Fibroblast of skin of abdomen (primary cell): ENCODE measurements around the gene IRF7. TPM values are rescaled to one million over a fixed set of nuclear protein-coding genes. Genes with fewer than 3 reads are reported as not detected.
A peak's percentile ranks its signal among the peaks of the same experiment; 100 is the strongest.
"Not testable (repeated sequence)": the region's sequence is repeated elsewhere in the genome, so short reads cannot be mapped to it uniquely, and the experiment has no call there.

Source experiments
- DNase-seq: peaks from one replicate; pipeline ENCODE4 v3.0.0-alpha.2; 2013
- polyA plus RNA-seq, 2 experiments: library from polyadenylated mRNA; unstranded; fragments of 120-200 nt; gene quantifications; one replicate each; pipeline ENCODE4 v1.2.1, GENCODE V29; 2013; ENCODE audit not compliant: insufficient read length in 2 of 2

Gene IRF7
- polyA plus RNA-seq (2013, experiment 1 of 2; ENCODE audit: insufficient read length) = 6.1 TPM
- 7.0 TPM for polyA plus RNA-seq (2013, experiment 2 of 2; ENCODE audit: insufficient read length)

DNA sequence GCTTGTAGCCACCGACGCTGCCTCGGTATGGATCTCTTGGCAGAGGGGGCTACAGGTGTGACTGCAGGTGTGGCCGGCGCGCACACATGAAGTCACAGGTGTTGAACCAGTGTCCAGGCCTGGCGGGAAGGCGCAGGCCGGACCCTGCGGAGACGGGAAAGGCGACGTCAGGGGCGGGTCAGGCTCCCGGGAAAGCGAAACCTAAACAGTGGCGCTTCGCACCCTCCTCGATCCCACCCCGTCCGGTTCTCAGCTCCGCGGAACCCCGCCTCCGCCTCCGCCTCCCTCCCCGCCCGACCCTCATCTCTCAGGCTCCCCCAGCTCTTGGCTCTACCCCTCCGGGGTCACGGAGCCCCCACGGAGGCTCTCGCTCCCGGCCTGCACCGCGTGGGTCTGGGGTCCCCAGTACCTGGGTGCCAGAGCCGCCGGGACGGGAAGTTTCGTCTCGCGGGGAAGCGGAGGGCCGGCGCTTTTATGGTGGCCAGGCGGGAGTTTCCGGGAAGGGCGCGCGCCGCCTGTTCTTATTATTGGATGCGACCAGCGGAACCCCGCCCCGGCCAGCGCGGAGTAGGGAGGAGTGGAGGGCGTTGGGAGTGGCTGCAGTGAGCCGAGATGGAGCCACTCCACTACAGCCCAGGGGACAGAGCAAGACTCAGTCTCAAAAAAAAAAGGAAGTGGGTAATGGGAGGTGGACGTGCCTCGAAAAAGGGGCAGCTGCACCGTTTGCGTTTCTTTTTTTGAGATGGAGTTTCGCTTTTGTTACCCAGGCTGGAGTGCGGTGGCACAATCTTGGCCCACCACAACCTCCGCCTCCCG lies at the start of gene IRF7:
Gene IRF7 (minus strand): TSS at position 447 of the 816 bp plus-strand sequence. CDS start 586 bp downstream, outside the sequence.
- peak; percentile 89 for DNase-seq

DNA sequence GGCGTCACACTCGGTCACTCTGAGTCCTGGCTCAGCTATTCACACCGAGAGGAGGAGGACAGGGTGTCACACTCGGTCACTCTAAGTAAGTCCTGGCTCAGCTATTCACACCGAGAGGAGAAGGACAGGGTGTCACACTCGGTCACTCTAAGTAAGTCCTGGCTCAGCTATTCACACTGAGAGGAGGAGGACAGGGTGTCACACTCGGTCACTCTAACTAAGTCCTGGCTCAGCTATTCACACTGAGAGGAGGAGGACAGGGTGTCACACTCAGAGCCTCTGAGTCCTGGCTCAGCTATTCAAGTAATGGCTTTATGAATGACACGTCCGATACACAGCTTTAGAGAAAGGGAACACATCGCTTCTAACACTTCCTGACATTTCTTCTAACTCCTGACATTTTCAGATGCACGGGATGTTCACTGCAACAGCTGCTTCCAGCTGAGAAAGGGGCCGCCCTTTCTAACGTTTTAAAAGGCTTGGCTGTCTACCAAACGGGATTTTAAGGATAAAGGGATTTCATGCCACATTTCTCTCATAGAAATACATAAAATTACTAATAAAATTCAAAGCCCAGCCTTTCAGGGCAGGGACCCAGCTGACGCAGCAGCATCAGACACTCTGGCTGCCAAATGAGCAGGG lies 49.4 kb upstream of the IRF7 start:
- DNase-seq = peak; percentile 10

DNA sequence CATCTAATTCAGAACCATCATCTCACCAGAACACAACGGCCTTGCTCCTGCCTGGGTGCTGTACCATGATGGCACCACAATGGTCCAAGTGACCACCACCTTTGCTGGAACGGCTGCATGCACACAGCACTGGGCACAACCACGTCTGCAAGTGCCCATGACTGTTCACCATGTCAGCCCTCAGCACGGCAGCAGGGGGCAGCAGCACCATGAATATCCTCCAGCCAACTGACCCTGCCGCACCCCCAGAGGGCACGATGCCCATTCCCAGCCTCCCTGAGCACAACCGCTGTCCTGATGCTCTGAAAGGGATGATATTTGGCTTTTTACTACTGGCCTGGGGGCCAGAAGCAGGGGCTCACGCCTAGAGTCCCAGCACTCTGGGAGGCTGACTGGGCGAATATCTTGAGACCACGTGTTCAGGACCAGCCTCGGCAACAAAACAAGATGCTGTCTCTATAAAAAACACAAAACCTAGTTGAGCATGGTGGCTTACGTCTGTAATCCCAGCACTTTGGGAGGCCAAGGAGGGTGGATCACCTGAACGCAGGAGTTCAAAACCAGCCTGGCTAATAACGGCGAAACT lies 47.0 kb upstream of the IRF7 start:
- DNase-seq = peak; percentile 29

DNA sequence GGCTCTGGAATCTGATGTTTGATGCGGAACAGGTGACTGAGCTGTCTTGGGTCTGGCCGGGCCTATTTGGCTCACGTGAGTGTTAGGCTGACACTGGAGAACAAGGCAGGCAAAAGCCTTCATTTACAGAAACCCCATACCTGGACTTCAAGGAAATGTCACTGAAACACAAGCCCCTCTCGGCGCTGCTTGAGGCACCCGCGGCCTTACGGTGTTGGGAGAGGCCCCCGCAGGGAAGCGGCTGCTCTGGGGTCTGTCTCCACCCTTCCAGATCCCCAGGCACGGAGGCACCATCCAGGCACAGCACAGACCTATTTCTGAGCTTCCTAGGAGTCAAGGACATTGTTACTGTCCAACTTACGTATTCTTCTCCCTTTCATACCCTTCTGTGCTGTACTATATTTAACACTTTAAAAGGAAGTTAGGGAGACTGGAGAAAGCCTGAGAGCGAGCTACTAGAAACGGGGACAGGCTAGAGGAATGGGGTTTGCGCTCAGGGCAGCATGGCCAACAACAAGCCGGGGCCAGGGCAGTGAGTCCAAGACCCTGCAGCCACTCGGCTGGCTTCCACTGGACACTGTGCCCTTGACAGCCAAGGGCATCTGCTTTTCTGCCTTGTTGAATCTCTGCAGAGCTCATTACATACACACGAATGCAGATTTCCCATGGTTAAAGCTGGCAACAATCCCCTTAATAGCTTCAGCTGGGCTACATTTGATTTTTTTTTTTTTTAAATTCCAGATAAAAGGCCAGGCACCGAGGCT lies 45.1 kb upstream of the IRF7 start:
- no peak for DNase-seq

DNA sequence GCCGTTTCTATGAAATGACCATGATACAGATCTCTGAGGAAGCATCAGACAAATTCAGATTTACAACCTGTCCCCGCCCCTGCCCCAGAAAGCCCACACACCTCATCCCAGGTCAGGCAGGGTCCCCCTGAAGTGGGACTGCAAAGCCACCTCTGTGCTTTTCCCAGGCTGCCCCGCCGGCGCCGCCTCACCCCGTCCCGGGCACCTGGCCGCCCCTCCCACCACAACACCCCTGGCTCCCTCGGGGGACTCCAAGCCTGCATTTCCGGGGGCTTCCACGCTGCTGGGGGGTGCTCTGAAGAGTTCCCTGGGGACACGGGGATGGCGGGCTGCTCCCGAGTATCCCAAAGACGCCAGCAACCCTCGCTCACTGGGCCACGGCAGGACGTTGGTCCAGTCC lies 44.5 kb upstream of the IRF7 start:
- no peak for DNase-seq

DNA sequence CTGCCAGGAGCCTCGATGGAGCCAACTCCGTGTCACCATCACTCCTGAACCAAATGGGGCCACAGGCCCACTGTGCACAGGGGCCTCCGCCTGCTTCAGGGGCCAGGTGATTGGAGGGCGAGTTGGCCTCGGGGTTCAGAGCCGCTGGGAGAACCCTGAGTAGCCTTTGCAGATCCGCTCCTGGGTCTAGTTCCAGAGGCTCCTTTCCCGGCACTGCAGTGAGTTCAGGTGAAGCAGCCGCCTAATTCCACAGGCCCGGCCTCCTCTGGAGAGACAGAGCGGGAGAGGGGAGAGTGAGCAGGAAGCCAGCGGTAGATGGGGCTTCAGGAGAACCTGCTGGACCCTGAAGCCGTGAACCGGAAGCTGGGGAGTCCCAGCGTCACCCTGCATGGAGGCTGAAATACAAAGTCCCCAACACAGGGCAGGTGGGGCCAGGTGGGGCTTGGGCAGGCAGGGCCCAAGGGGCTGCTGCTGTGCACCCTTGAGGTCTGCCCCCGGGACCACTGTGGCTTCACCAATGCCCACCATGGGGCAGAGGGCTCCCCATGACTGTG lies 43.9 kb upstream of the IRF7 start:
- no peak for DNase-seq

DNA sequence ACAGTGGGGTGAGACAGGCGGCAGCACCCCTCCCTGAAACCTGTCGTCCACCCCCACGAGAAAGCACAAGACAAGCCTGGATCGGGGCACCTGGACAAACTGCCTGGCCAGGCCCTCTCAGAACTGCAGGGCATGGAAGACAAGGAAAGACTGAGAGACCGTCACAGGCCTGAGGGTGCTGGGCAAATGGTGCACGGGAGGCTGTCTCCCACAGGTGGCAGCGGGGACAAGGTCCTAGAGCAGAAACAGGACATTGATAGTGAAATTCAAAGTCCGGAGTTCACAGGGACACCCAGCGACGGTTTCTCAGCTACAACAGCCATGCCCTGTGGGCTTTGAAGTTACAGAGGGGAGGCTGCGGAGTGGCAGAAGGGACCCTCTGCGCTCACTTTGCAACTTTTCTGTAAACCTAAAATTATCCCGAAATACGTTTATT lies 42.0 kb upstream of the IRF7 start:
- no peak for DNase-seq

DNA sequence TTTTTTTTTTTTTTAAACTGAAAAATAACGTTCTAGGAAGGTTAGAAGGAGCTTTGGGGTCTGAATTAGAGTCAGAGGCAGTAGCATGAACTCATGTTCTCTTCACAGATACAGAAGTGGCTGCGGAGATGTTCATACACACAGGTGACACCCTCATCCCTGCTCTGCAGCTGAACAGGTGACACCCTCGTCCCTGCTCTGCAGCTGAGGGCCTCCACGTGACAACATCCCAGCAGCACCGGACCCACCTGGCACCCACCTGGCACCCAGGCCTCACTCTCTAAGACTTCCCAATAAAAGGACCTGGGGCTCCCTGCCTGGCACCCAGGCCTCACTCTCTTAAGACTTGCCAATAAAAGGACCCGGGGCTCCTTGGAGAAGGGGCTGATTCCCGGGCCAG lies 41.1 kb upstream of the IRF7 start:
- no peak for DNase-seq

DNA sequence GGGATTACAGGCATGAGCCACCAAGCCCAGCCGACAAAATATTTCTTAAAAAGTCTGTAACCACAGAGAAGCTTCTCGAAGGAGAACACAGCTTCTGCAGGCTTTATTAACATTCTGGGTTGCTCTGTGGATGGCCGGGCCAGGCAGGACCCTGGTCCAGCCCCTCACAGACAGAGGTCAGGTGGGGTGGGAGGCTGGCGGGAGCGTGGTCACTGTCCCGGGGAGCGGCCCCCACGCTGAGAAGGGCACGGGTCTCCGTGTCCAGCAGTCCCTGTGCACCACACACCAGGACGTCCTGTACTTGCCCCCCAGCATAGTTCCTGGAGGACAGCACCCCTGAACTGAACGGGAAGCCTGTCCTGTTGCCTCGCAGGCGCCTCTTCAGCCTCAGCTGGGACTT lies 40.7 kb upstream of the IRF7 start:
- DNase-seq = no peak

DNA sequence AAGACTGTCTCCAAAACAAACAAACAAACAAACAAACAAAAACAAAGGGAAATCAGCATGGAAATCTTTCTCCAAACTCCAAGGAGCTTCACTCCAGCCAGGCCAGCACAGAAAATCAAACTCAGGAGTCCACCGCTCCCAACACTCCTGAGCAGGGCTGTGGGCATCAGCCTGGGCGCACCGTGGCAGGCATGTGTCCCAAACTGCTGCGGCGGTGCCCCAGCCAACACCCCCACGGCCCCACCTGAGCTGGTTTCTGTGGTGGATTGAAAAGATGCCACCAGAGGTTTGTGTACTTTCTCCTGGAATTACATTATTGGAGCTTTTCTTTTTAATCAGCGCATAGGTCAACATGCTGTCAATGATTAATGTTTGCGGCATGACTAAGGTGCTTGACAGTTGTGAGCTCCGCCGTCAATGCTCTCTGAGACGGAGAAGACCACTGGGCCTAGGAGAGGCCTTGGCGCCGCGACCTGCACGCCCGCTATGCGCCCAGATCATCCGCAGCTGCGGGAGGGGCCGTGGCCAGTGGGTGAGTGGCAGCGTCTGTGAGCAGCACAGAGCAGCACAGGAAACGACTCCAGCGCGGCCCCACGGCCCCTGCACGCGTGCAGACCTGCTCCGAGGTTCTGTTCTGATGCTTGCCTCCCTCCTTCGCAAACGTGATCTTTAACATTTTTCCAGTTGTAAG lies 39.4 kb upstream of the IRF7 start:
- no peak for DNase-seq

DNA sequence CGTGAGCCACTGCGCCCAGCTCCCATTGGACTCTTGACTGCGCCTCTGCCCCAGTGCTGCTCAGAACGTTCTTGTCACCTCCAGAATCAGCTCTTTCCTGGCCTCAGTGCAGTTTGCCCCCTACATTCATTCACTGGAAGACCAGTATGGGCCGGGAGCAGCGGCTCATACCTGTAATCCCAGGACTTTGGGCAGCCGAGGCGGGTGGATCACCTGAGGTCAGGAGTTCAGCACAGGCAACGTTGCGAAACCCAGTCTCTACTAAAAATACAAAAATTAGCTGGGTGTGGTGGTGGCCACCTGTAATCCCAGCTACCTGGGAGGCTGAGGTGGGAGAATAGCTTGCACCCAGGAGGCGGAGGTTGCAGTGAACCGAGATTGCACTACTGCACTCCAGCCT lies 38.7 kb upstream of the IRF7 start:
- not testable (repeated sequence) for DNase-seq

DNA sequence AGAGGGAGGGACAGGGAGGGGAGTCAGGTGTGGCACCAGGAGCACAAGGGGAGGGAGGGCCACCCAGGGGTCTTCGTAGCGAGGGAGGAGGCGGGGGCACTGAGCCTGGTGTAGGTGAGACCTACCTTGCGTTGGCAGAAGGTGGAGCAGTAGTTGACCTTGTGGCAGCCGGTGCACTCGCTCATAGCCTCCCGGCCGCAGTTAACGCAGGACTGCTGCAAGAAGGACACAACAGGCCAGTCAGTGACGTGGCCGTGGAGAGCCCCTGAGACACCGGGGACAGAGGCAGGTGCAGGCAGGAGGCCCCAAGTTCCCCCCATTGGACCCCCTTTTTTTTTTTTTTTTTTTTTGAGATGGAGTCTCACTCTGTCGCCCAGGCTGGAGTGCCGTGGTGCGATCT lies 38.1 kb upstream of the IRF7 start:
- no peak for DNase-seq

DNA sequence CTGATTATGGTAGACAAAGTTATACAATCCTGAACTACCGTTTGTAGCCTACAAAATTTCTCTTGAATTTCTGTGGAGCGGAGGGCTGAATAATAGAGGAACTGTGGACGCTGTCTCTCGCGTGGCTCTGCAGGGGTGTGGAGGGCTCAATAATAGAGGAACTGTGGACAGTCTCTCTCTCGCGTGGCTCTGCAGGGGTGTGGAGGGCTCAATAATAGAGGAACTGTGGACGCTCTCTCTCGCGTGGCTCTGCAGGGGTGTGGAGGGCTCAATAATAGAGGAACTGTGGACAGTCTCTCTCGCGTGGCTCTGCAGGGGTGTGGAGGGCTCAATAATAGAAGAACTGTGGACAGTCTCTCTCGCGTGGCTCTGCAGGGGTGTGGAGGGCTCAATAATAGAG lies 37.4 kb upstream of the IRF7 start:
- not testable (repeated sequence) for DNase-seq

DNA sequence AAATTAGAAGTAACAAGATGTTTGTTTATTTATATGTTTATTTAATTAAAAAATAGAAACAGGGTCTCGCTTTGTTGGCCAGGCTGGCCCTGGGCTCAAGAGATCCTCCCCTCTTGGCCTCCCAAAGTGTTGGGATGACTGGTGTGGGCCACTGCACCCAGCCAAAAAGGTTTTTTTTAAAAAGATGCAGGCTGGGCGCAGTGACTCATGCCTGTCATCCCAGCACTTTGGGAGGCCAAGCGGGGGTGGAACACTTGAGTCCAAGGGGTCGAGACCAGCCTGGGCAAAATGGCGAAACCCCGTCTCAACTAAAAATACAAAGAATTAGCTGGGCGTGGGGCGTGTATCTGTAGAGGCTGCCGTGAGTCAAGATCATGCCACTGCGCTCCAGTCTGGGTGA lies 34.7 kb upstream of the IRF7 start:
- DNase-seq = no peak

DNA sequence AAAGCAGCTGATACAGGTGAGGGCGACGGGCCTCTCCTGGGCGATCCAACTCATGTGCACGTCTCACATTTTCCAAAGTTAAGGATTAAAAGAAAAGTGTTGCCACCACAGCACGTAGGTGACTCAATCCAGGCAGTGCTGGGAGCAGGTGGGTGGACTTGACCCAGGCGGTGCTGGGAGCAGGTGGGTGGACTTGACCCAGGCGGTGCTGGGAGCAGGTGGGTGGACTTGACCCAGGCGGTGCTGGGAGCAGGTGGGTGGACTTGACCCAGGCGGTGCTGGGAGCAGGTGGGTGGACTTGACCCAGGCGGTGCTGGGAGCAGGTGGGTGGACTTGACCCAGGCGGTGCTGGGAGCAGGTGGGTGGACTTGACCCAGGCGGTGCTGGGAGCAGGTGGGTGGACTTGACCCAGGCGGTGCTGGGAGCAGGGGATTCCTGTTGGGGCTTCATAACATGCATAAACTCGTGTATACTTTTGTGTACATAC lies 32.0 kb upstream of the IRF7 start:
- DNase-seq = not testable (repeated sequence)

DNA sequence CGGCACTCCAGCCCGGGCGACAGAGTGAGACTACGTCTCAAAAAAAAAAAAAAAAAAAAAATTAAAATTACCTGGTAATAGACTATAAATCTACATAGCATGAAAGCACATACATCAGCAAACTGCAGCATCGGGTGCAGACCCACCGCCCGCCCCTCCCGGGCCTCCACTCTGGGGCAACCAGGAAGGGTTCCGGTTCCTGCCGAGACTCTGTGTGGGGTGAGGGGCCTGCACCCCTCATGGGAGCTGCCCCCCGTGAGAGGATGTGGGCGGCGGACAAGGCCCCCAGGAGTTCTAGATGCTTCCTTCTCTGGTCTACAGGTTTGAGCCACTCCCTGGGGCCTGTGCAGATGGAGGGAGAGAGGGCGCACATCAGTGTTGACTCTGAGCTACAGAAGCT lies 30.5 kb upstream of the IRF7 start:
- DNase-seq = no peak

DNA sequence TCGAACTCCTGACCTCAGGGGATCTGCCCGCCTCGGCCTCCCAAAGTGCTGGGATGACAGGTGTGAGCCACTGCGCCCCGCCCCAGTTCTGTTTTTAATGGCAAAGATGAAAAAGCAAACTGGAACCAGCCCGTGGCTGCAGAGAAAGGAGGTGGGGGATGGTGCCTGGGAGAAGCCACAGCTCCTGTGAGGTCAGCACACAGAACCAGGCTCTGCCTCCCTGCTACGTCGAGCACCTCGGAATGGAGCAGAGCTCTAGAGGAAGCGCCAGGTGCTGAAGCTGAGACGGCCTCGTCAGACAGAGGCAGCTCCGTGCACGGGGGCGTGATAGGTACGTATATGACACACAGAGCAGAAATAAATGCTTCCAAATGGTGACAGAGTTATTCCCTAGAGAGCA lies 29.8 kb upstream of the IRF7 start:
- no peak for DNase-seq

DNA sequence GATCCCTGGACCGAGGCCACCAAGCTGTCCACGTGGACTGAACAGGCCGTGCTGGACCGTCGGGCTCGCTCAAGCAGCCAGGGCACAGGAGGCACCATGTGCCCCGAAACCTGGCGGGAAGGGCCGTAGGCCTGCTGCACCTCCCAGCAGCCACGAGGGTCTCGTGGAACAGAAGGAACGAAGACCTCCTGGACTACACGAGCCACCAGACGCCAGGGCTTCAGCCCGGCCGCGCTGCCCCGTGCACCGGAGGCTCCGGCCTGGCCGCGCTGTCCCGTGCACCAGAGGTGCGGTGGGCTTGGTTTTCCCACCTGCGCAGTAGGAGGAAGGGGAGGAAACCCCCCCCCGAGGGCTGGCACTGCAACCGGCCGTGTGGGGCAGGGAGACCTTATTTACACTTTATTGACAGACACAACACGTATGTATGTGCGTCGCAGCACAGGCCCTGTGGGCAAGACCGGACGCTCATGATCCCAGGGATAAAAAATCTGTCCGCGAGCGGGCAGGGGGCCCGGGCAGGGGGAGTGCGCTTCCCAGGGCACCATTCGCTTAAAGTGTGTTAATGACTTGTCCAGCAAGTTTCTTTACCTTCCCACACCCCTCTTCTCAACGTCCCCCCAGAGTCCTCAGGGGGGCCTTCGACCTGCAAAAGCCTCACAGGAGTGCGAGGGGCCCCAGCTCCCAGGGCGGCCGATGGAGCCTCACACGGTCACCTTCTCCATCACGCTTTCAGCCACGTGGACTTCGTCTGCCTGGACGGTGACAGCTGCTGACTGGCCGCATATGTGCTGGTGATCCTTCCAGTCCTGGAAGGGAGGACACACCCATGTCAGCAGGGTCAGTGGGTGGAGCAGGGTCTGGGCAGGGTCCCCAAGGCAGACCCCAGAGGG lies 28.3 kb upstream of the IRF7 start:
- DNase-seq = no peak

DNA sequence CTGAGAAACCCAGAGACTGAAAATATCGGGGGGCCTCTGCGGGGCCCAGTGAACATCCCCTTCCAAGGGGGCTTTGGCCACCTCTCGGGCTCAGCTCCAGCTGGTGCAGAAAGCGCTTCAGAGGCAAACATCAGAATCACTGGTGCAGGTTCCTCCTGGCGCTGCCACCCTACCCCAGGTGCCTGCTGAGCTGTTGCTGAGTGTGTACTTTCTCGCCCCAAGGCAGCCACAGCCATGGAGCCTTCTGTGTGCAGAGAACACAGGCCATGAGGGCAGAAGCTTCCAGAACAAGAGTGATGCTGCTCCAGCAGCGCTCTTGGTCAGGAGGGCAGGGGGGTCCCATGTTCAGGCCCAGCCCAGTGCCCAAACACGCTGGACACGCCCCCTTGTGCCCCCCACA lies 27.6 kb upstream of the IRF7 start:
- DNase-seq = no peak

DNA sequence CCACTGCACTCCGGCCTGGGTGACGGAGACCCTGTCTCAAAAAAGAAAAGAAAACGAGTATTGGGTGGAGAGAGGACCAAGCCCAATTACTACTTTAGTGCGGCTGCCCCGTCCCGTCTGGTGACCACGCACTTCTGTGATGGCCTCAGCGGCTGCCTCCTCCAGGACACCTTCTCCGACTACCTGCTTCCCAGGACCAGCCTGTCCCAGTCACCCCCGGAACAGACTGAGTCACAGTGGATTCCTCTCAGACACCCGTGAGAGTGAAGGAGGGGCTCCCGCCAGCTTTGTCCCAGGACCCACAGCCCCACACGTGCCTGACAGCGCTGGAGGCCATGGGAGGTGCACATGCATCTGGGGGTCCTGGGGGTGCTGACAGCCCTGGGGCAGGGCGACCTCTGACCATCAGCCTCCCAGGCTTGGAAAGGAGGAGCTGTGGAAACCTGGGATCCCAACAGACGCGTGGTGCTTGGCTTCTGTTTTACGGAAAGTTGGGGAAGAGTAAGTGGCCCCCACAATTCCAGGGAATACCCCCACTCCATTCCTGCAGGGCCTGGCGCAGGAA lies 26.1 kb upstream of the IRF7 start:
- no peak for DNase-seq
